ENCODE results near the gene SLC24A4. TPM values are rescaled to one million over a fixed set of nuclear protein-coding genes. Genes with fewer than 3 reads are reported as not detected.

Gene SLC24A4
- total RNA-seq, 1 experiment from 2014 or later, result 0.03 TPM

- no peaks in the 10 kb centered on the region for H3K36me3 ChIP-seq
- peaks cover 8% of the 10 kb centered on the region; the same call in 1 of the 2 replicates for H3K27me3 ChIP-seq (replicated peaks)
- H3K4me3 ChIP-seq, result no peak overlapping the region
- DNase-seq (ENCODE audit: low read depth in 1 of 2, low spot score in 2 of 2), result no peak
- no peaks in the 10 kb centered on the region for H3K9me3 ChIP-seq (replicated peaks)
- no peaks in the 10 kb centered on the region for H3K4me1 ChIP-seq (replicated peaks)
- H3K27ac ChIP-seq, result no peak overlapping the region
Observed at GRCh38 chr14:92328664-92329255, 5.8 kb downstream of the SLC24A4 start.

- Histone ChIP-seq H3K36me3 (no peaks in the 10 kb centered on the region), H3K4me3 (no peak overlapping the region), H3K27ac (no peak overlapping the region), H3K4me1 (replicated peaks) (no peaks in the 10 kb centered on the region), H3K27me3 (replicated peaks) (no peaks in the 10 kb centered on the region; the same call in 1 of the 2 replicates), H3K9me3 (replicated peaks) (no peaks in the 10 kb centered on the region)
- no peak for DNase-seq (ENCODE audit: low read depth in 1 of 2, low spot score in 2 of 2)
Observed at GRCh38 chr14:92334050-92334449, 11.1 kb downstream of the SLC24A4 start.

- no peaks in the 10 kb centered on the region for H3K36me3 ChIP-seq
- no peak for DNase-seq (ENCODE audit: low read depth in 1 of 2, low spot score in 2 of 2)
- H3K27me3 ChIP-seq (replicated peaks), result no peaks in the 10 kb centered on the region; the same call in 1 of the 2 replicates
- no peak overlapping the region for H3K27ac ChIP-seq
- H3K9me3 ChIP-seq (replicated peaks), result no peaks in the 10 kb centered on the region
- H3K4me3 ChIP-seq, result no peak overlapping the region
- no peaks in the 10 kb centered on the region for H3K4me1 ChIP-seq (replicated peaks)
Observed at GRCh38 chr14:92336363-92336762, 13.4 kb downstream of the SLC24A4 start.

- Histone ChIP-seq H3K36me3 (no peaks in the 10 kb centered on the region), H3K4me1 (replicated peaks) (no peaks in the 10 kb centered on the region)
Observed at GRCh38 chr14:92339426-92339825, 16.5 kb downstream of the SLC24A4 start.

GRCh38 chr14:92340071-92340470 lies 17.1 kb downstream of the SLC24A4 start:
- Histone ChIP-seq H3K4me1 (replicated peaks) (no peaks in the 10 kb centered on the region), H3K27me3 (replicated peaks) (no peaks in the 10 kb centered on the region), H3K27ac (no peak overlapping the region), H3K9me3 (replicated peaks) (no peaks in the 10 kb centered on the region), H3K4me3 (no peak overlapping the region), H3K36me3 (no peaks in the 10 kb centered on the region)
- no peak for DNase-seq (ENCODE audit: low read depth in 1 of 2, low spot score in 2 of 2)

More at GRCh38 chr14:92339426-92339825, 16.5 kb downstream of the SLC24A4 start:
- H3K27me3 ChIP-seq (replicated peaks), result no peaks in the 10 kb centered on the region
- no peak for DNase-seq (ENCODE audit: low read depth in 1 of 2, low spot score in 2 of 2)
- no peak overlapping the region for H3K27ac ChIP-seq
- no peak overlapping the region for H3K4me3 ChIP-seq
- no peaks in the 10 kb centered on the region for H3K9me3 ChIP-seq (replicated peaks)

- Histone ChIP-seq H3K27ac (no peak overlapping the region), H3K9me3 (replicated peaks) (no peaks in the 10 kb centered on the region), H3K36me3 (no peaks in the 10 kb centered on the region), H3K4me3 (no peak overlapping the region), H3K27me3 (replicated peaks) (no peaks in the 10 kb centered on the region), H3K4me1 (replicated peaks) (no peaks in the 10 kb centered on the region)
- DNase-seq (ENCODE audit: low read depth in 1 of 2, low spot score in 2 of 2), result no peak
Observed at GRCh38 chr14:92340931-92341330, 18.0 kb downstream of the SLC24A4 start.

- H3K4me1 ChIP-seq (replicated peaks), result no peaks in the 10 kb centered on the region
- no peak for DNase-seq (ENCODE audit: low read depth in 1 of 2, low spot score in 2 of 2)
- H3K27ac ChIP-seq, result no peak overlapping the region
- H3K36me3 ChIP-seq, result no peaks in the 10 kb centered on the region
- peaks cover 2% of the 10 kb centered on the region; the same call in 1 of the 2 replicates for H3K27me3 ChIP-seq (replicated peaks)
- H3K9me3 ChIP-seq (replicated peaks), result no peaks in the 10 kb centered on the region
- no peak overlapping the region for H3K4me3 ChIP-seq
Observed at GRCh38 chr14:92341791-92342190, 18.8 kb downstream of the SLC24A4 start.

GRCh38 chr14:92348154-92348553 lies 25.2 kb downstream of the SLC24A4 start:
- H3K36me3 ChIP-seq, result no peaks in the 10 kb centered on the region
- DNase-seq (ENCODE audit: low read depth in 1 of 2, low spot score in 2 of 2), result no peak
- peaks cover 9% of the 10 kb centered on the region for H3K27me3 ChIP-seq (replicated peaks)

GRCh38 chr14:92351750-92352149 lies 28.8 kb downstream of the SLC24A4 start:
- no peak overlapping the region for H3K27ac ChIP-seq
- no peaks in the 10 kb centered on the region for H3K9me3 ChIP-seq (replicated peaks)
- no peaks in the 10 kb centered on the region for H3K4me1 ChIP-seq (replicated peaks)
- H3K4me3 ChIP-seq, result no peak overlapping the region
- DNase-seq (ENCODE audit: low read depth in 1 of 2, low spot score in 2 of 2), result no peak
- H3K27me3 ChIP-seq (replicated peaks), result peaks cover 7% of the 10 kb centered on the region
- no peaks in the 10 kb centered on the region for H3K36me3 ChIP-seq

More at GRCh38 chr14:92348154-92348553, 25.2 kb downstream of the SLC24A4 start:
- Histone ChIP-seq H3K27ac (no peak overlapping the region), H3K4me3 (no peak overlapping the region), H3K9me3 (replicated peaks) (no peaks in the 10 kb centered on the region), H3K4me1 (replicated peaks) (no peaks in the 10 kb centered on the region)

GRCh38 chr14:92352158-92352985 lies 29.4 kb downstream of the SLC24A4 start:
- H3K36me3 ChIP-seq, result no peaks in the 10 kb centered on the region
- no peak for DNase-seq (ENCODE audit: low read depth in 1 of 2, low spot score in 2 of 2)

GRCh38 chr14:92353447-92353846 lies 30.5 kb downstream of the SLC24A4 start:
- no peaks in the 10 kb centered on the region for H3K4me1 ChIP-seq (replicated peaks)
- no peaks in the 10 kb centered on the region for H3K36me3 ChIP-seq
- no peak overlapping the region for H3K4me3 ChIP-seq
- no peaks in the 10 kb centered on the region for H3K9me3 ChIP-seq (replicated peaks)
- peaks cover 4% of the 10 kb centered on the region; the same call in 1 of the 2 replicates for H3K27me3 ChIP-seq (replicated peaks)
- no peak for DNase-seq (ENCODE audit: low read depth in 1 of 2, low spot score in 2 of 2)
- H3K27ac ChIP-seq, result no peak overlapping the region

More at GRCh38 chr14:92352158-92352985, 29.4 kb downstream of the SLC24A4 start:
- Histone ChIP-seq H3K4me1 (replicated peaks) (no peaks in the 10 kb centered on the region), H3K4me3 (no peak overlapping the region), H3K27ac (no peak overlapping the region), H3K9me3 (replicated peaks) (no peaks in the 10 kb centered on the region), H3K27me3 (replicated peaks) (peaks cover 7% of the 10 kb centered on the region; the same call in 1 of the 2 replicates)

- no peaks in the 10 kb centered on the region for H3K4me1 ChIP-seq (replicated peaks)
- no peak overlapping the region for H3K27ac ChIP-seq
- H3K27me3 ChIP-seq (replicated peaks), result no peaks in the 10 kb centered on the region
- H3K4me3 ChIP-seq, result no peak overlapping the region
- no peaks in the 10 kb centered on the region for H3K36me3 ChIP-seq
- DNase-seq (ENCODE audit: low read depth in 1 of 2, low spot score in 2 of 2), result no peak
- no peaks in the 10 kb centered on the region for H3K9me3 ChIP-seq (replicated peaks)
Observed at GRCh38 chr14:92356677-92357076, 33.7 kb downstream of the SLC24A4 start.

- DNase-seq (ENCODE audit: low read depth in 1 of 2, low spot score in 2 of 2), result no peak
- no peaks in the 10 kb centered on the region for H3K27me3 ChIP-seq (replicated peaks)
- no peak overlapping the region for H3K27ac ChIP-seq
- H3K9me3 ChIP-seq (replicated peaks), result no peaks in the 10 kb centered on the region
- H3K4me3 ChIP-seq, result no peak overlapping the region
- H3K4me1 ChIP-seq (replicated peaks), result no peaks in the 10 kb centered on the region
- H3K36me3 ChIP-seq, result no peaks in the 10 kb centered on the region
Observed at GRCh38 chr14:92360651-92361370, 37.8 kb downstream of the SLC24A4 start.
